ENCODE measurements around the gene XIRP2. TPM values are rescaled to one million over a fixed set of nuclear protein-coding genes. Genes with fewer than 3 reads are reported as not detected.

XIRP2 gene
- total RNA-seq, 2 experiments from 2014 or later, result not detected

- H3K27ac Mint-ChIP-seq, result no peak overlapping the region
- DNase-seq (no peak), ATAC-seq (no peak)
- no peak overlapping the region for H3K4me3 Mint-ChIP-seq
- ChIA-PET POLR2A (no interaction called here), CTCF (no interaction called here)
- TF ChIP-seq, protein P1, sequence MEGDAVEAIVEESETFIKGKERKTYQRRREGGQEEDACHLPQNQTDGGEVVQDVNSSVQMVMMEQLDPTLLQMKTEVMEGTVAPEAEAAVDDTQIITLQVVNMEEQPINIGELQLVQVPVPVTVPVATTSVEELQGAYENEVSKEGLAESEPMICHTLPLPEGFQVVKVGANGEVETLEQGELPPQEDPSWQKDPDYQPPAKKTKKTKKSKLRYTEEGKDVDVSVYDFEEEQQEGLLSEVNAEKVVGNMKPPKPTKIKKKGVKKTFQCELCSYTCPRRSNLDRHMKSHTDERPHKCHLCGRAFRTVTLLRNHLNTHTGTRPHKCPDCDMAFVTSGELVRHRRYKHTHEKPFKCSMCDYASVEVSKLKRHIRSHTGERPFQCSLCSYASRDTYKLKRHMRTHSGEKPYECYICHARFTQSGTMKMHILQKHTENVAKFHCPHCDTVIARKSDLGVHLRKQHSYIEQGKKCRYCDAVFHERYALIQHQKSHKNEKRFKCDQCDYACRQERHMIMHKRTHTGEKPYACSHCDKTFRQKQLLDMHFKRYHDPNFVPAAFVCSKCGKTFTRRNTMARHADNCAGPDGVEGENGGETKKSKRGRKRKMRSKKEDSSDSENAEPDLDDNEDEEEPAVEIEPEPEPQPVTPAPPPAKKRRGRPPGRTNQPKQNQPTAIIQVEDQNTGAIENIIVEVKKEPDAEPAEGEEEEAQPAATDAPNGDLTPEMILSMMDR (IDR thresholded peaks at IDR 0.05), result no peak
- no peaks in the 10 kb centered on the region for H3K27me3 Mint-ChIP-seq
- no peaks in the 10 kb centered on the region for H3K4me1 Mint-ChIP-seq (ENCODE audit: low read depth)
- H3K9me3 Mint-ChIP-seq, result no peaks in the 10 kb centered on the region
- intact Hi-C loops (cut with micrococcal nuclease), result no loop called here
- no peaks in the 10 kb centered on the region for H3K36me3 Mint-ChIP-seq (ENCODE audit: low read depth)
These were observed 73.7 kb downstream of the XIRP2 start for GRCh38 chr2:166961933-166962332.

- peaks cover 1% of the 10 kb centered on the region for H3K9me3 Mint-ChIP-seq
- ATAC-seq (no peak), DNase-seq (no peak)
- POLR2A ChIA-PET, result no interaction called here
- no peak overlapping the region for H3K27ac Mint-ChIP-seq
- H3K36me3 Mint-ChIP-seq (ENCODE audit: low read depth), result no peaks in the 10 kb centered on the region
- no peak overlapping the region for H3K4me3 Mint-ChIP-seq
- H3K27me3 Mint-ChIP-seq, result no peaks in the 10 kb centered on the region
- intact Hi-C loops (cut with micrococcal nuclease), result no loop called here
- TF ChIP-seq, protein P1 (IDR thresholded peaks at IDR 0.05), result no peak
- no peaks in the 10 kb centered on the region for H3K4me1 Mint-ChIP-seq (ENCODE audit: low read depth)
- CTCF ChIA-PET, result no interaction called here
These were observed 81.2 kb downstream of the XIRP2 start for GRCh38 chr2:166969486-166969885.

- TF ChIP-seq, protein P1 (IDR thresholded peaks at IDR 0.05), result no peak
- no peaks in the 10 kb centered on the region for H3K4me1 Mint-ChIP-seq (ENCODE audit: low read depth)
- no peak overlapping the region for H3K27ac Mint-ChIP-seq
- H3K4me3 Mint-ChIP-seq, result no peak overlapping the region
- POLR2A ChIA-PET, result no interaction called here
- CTCF ChIA-PET, result no interaction called here
- no peaks in the 10 kb centered on the region for H3K27me3 Mint-ChIP-seq
- no peaks in the 10 kb centered on the region for H3K36me3 Mint-ChIP-seq (ENCODE audit: low read depth)
- intact Hi-C loops (cut with micrococcal nuclease), result no loop called here
- H3K9me3 Mint-ChIP-seq, result peaks cover 1% of the 10 kb centered on the region
- ATAC-seq (no peak), DNase-seq (no peak)
These were observed 83.7 kb downstream of the XIRP2 start for GRCh38 chr2:166972002-166972401.

GRCh38 chr2:166972418-166972817 is 84.1 kb downstream of the XIRP2 start:
- TF ChIP-seq, protein P1 (IDR thresholded peaks at IDR 0.05), result no peak
- POLR2A ChIA-PET, result no interaction called here
- H3K27ac Mint-ChIP-seq, result no peak overlapping the region
- DNase-seq (no peak), ATAC-seq (no peak)
- peaks cover 1% of the 10 kb centered on the region for H3K9me3 Mint-ChIP-seq
- intact Hi-C loops (cut with micrococcal nuclease), result no loop called here
- CTCF ChIA-PET, result no interaction called here
- no peaks in the 10 kb centered on the region for H3K4me1 Mint-ChIP-seq (ENCODE audit: low read depth)
- H3K4me3 Mint-ChIP-seq, result no peak overlapping the region
- no peaks in the 10 kb centered on the region for H3K36me3 Mint-ChIP-seq (ENCODE audit: low read depth)
- H3K27me3 Mint-ChIP-seq, result no peaks in the 10 kb centered on the region

DNA sequence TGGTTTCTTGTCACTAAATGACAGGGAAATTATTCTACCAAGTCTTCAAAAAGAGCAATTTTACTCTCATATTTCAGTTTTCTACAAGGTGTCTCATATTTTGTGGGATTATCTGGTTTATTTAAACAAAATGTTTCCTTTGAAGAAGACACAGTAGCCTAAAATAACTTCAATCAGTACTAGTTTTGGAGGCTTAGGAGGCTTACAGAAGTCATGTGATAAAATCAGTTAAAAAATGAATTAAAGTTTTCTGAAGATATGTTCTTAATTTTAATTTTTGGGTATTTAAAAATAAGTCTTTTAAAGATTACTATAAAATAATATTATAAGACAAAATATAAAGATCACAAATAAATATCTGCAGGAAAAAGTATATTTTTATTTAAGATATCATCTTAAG is 95.9 kb downstream of the XIRP2 start:
- Mint-ChIP-seq H3K4me1 (ENCODE audit: low read depth) (no peaks in the 10 kb centered on the region), H3K36me3 (ENCODE audit: low read depth) (no peaks in the 10 kb centered on the region), H3K27me3 (no peaks in the 10 kb centered on the region), H3K4me3 (no peak overlapping the region), H3K9me3 (peaks cover 7% of the 10 kb centered on the region), H3K27ac (no peak overlapping the region)
- ChIA-PET POLR2A (no interaction called here), CTCF (no interaction called here)
- ATAC-seq, result no peak
- intact Hi-C loops (cut with micrococcal nuclease), result no loop called here
- TF ChIP-seq, protein P1 (IDR thresholded peaks at IDR 0.05), result no peak
- no peak for DNase-seq

All from activated CD8-positive, alpha-beta T cell treated with anti-CD3 and anti-CD28 coated beads for 36 hours (primary cell).